ENCODE results near the gene MYOF. TPM values are rescaled to one million over a fixed set of nuclear protein-coding genes. Genes with fewer than 3 reads are reported as not detected.
A peak's percentile ranks its signal among the peaks of the same experiment; 100 is the strongest.

MYOF gene
- total RNA-seq, 4 donors from 2014 or later, result 77.8 to 174 (median 116) TPM

- no peak for TF ChIP-seq EP300 (IDR thresholded peaks at IDR 0.05)
- TF ChIP-seq, protein P1, sequence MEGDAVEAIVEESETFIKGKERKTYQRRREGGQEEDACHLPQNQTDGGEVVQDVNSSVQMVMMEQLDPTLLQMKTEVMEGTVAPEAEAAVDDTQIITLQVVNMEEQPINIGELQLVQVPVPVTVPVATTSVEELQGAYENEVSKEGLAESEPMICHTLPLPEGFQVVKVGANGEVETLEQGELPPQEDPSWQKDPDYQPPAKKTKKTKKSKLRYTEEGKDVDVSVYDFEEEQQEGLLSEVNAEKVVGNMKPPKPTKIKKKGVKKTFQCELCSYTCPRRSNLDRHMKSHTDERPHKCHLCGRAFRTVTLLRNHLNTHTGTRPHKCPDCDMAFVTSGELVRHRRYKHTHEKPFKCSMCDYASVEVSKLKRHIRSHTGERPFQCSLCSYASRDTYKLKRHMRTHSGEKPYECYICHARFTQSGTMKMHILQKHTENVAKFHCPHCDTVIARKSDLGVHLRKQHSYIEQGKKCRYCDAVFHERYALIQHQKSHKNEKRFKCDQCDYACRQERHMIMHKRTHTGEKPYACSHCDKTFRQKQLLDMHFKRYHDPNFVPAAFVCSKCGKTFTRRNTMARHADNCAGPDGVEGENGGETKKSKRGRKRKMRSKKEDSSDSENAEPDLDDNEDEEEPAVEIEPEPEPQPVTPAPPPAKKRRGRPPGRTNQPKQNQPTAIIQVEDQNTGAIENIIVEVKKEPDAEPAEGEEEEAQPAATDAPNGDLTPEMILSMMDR (IDR thresholded peaks at IDR 0.05), result no peak
- Histone ChIP-seq H3K27ac (no peak overlapping the region), H3K27me3 (no peaks in the 10 kb centered on the region), H3K4me1 (no peaks in the 10 kb centered on the region), H3K36me3 (no peaks in the 10 kb centered on the region), H3K4me3 (no peak overlapping the region), H3K9me3 (no peaks in the 10 kb centered on the region)
- 87% methylated on average over 6 of the region's 6 CpGs for WGBS
- no peak for DNase-seq (ENCODE audit: low spot score in 2 of 2)
These were observed 20.9 kb upstream of the MYOF start for GRCh38 chr10:93503075-93503474.

DNA sequence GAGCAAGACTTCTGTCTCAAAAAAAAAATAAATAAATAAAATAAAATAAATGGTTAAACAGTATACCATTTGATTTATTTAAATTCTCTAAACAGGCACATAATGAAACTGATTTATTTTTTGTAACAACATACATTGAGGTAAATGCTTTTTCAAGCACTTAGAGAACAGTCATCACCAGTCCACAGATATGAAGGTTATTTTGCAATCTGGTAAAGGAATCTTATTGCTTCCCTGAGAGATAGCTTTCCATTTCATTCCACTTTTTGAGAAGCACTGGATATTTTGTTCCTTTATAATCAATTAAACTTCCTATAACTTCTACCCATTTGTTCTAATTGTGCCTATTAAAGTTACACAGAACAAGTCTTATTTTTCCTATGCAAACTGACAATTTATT, 19.5 kb upstream of the MYOF start:
- no peak overlapping the region for H3K27ac ChIP-seq
- TF ChIP-seq, protein P1 (IDR thresholded peaks at IDR 0.05), result no peak
- no peak for TF ChIP-seq EP300 (IDR thresholded peaks at IDR 0.05)
- no peak for TF ChIP-seq POLR2A (IDR thresholded peaks at IDR 0.05)
- TF ChIP-seq POLR2AphosphoS5 (IDR thresholded peaks at IDR 0.05), result no peak
- H3K36me3 ChIP-seq, result no peaks in the 10 kb centered on the region
- H3K4me1 ChIP-seq, result peaks cover 6% of the 10 kb centered on the region
- H3K9me3 ChIP-seq, result no peaks in the 10 kb centered on the region
- no peaks in the 10 kb centered on the region for H3K27me3 ChIP-seq
- no peak overlapping the region for H3K4me3 ChIP-seq
- no peak for DNase-seq (ENCODE audit: low spot score in 2 of 2)

DNA sequence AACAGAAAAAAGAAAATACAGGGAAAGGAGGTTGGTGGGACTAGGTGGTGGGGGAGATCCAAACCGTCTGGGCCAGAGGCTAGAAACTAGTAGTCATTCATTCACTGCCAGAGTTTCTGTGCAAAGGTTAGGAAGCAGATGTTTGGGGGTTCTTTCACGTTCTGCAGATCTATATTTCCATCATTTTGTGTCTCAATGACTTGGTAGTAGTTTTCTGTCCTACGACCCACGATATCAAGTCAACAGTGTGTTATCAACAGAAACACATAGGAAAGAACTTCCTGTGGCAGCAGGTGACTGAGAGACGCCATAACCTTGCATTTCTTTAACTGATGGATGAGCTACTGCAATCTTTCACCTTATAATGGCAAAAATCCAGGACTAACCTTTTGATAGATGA, 16.0 kb upstream of the MYOF start:
- WGBS, result 49% methylated on average over 5 of the region's 5 CpGs
- H3K36me3 ChIP-seq, result no peaks in the 10 kb centered on the region
- no peak overlapping the region for H3K4me3 ChIP-seq
- TF ChIP-seq POLR2AphosphoS5 (IDR thresholded peaks at IDR 0.05) (no peak), EP300 (IDR thresholded peaks at IDR 0.05) (no peak), POLR2A (IDR thresholded peaks at IDR 0.05) (no peak)
- TF ChIP-seq, protein P1 (IDR thresholded peaks at IDR 0.05), result no peak
- H3K27me3 ChIP-seq, result no peaks in the 10 kb centered on the region
- no peak for DNase-seq (ENCODE audit: low spot score in 2 of 2)
- peaks cover 15% of the 10 kb centered on the region for H3K4me1 ChIP-seq
- H3K27ac ChIP-seq, result no peak overlapping the region
- H3K9me3 ChIP-seq, result no peaks in the 10 kb centered on the region

GRCh38 chr10:93496322-93497041, 14.3 kb upstream of the MYOF start, which contains the start of gene CEP55:
CEP55 (plus strand) TSS chr10:93496612; CDS start chr10:93500052, 3,440 bp downstream.
- Histone ChIP-seq H3K36me3 (no peaks in the 10 kb centered on the region), H3K27ac (peak within 1 kb of the TSS; percentile 60), H3K9me3 (no peaks in the 10 kb centered on the region), H3K4me1 (peaks cover 15% of the 10 kb centered on the region), H3K27me3 (no peaks in the 10 kb centered on the region), H3K4me3 (peak within 1 kb of the TSS; percentile 73)
- TF ChIP-seq POLR2AphosphoS5 (IDR thresholded peaks at IDR 0.05) (peak in 1 of 3 donors; percentile 53), EP300 (IDR thresholded peaks at IDR 0.05) (no peak)
- WGBS, result under 1% methylated on average over 17 of the region's 68 CpGs
- DNase-seq (ENCODE audit: low spot score in 2 of 2), result peak; percentile 96 to 97

DNA sequence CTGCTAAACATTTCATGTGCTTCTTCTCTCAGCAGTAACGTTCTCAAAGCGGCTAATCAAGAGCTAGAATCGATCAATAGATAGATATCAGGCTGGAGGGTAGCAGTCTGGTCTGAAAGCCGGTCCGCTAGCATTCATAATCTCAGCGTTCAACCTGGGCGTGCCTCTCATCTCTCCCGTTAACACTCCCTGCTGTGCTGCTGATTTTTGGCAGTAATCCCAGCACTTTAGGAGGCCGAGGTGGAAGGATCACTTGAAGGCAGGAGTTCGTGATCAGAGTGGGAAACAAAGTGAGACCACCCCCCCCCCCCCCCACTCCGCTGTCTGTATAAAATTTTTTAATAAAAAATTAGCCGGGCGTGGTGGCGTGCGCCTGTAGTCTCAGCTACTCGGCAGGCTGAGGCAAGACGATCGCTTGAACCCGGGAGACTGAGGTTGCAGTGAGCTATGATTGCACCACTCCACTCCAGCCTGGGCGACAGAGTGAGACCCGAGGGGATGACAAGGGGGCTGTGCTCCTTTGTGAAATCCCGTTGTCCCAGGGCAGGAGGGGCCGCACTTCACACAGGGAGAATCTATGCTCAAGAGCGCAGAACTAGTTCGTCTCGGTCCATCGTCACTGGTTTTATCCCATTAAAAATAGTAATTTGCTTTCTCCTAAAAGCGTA, 13.7 kb upstream of the MYOF start:
- Histone ChIP-seq H3K9me3 (no peaks in the 10 kb centered on the region), H3K36me3 (no peaks in the 10 kb centered on the region), H3K4me3 (peak overlapping the region; percentile 73), H3K4me1 (peaks cover 15% of the 10 kb centered on the region), H3K27ac (peak overlapping the region; percentile 60), H3K27me3 (no peaks in the 10 kb centered on the region)
- WGBS, result under 1% methylated on average over 27 of the region's 28 CpGs
- TF ChIP-seq EP300 (IDR thresholded peaks at IDR 0.05) (no peak), POLR2AphosphoS5 (IDR thresholded peaks at IDR 0.05) (no peak), POLR2A (IDR thresholded peaks at IDR 0.05) (no peak)
- TF ChIP-seq, protein P1 (IDR thresholded peaks at IDR 0.05), result no peak
- peak in 1 of 2 donors; percentile 74 for DNase-seq (ENCODE audit: low spot score in 2 of 2)

All from suprapubic skin (tissue), 4 donors.